ENCODE measurements around the gene RBM20. TPM values are rescaled to one million over a fixed set of nuclear protein-coding genes. Genes with fewer than 3 reads are reported as not detected.

RBM20 gene
- total and polyA plus RNA-seq, 2 of the 4 experiments (the other 2 are of a cell fraction): under 0.01 to 0.15 TPM

- Histone ChIP-seq H3K9me3 (ENCODE audit: control insufficient read depth, insufficient read depth, low read length) (no peaks in the 10 kb centered on the region), H3K4me1 (ENCODE audit: control insufficient read depth, insufficient read depth, low read length) (no peaks in the 10 kb centered on the region), H4K8ac (ENCODE audit: low read depth in 2 of 2, low read length in 2 of 2) (no peak overlapping the region), H2BK5ac (ENCODE audit: low read depth, low read length, poor library complexity, severe bottlenecking) (no peak overlapping the region), H3K79me1 (ENCODE audit: low read depth in 1 of 2, low read length in 2 of 2) (no peaks in the 10 kb centered on the region), H3K4ac (ENCODE audit: low read depth, low read length) (no peak overlapping the region), H2BK20ac (ENCODE audit: low read depth, low read length) (no peak overlapping the region), H4K91ac (ENCODE audit: insufficient read depth, low read depth, low read length) (no peak overlapping the region), H3K4me2 (ENCODE audit: low read depth, low read length) (no peak overlapping the region), H3K9me1 (ENCODE audit: insufficient read depth, low read length) (no peaks in the 10 kb centered on the region), H4K20me1 (ENCODE audit: insufficient read depth, low read length) (no peaks in the 10 kb centered on the region), H3K27ac (ENCODE audit: insufficient read depth, low read length) (no peak overlapping the region), H3K4me3 (ENCODE audit: insufficient read depth, low read depth, low read length) (no peak overlapping the region), H4K5ac (ENCODE audit: low read depth, low read length) (no peak overlapping the region), H2AK5ac (ENCODE audit: low read depth, low read length) (no peak overlapping the region), H2BK15ac (ENCODE audit: low read depth, low read length) (no peak overlapping the region), H3K27me3 (ENCODE audit: control insufficient read depth, insufficient read depth, low read length) (peaks cover 14% of the 10 kb centered on the region), H3K56ac (ENCODE audit: extremely low read depth, insufficient read depth, low read length) (no peak overlapping the region), H2BK120ac (ENCODE audit: low read depth, low read length) (no peak overlapping the region), H3K23ac (ENCODE audit: low read depth, low read length) (no peak overlapping the region), H2AK9ac (replicated peaks; ENCODE audit: low read depth, low read length, poor library complexity) (no peak overlapping the region), H3K9ac (ENCODE audit: low read depth, low read length) (no peak overlapping the region), H3K14ac (replicated peaks; ENCODE audit: low read depth, low read length) (no peak overlapping the region), H3K18ac (ENCODE audit: low read depth, low read length) (no peak overlapping the region), H3K36me3 (ENCODE audit: control insufficient read depth, insufficient read depth, low read length) (no peaks in the 10 kb centered on the region), H2AFZ (replicated peaks; ENCODE audit: low read length, poor library complexity) (no peak overlapping the region)
- TF ChIP-seq POLR2A (IDR thresholded peaks at IDR 0.05; ENCODE audit: low read depth, low read length) (no peak), SMC3 (IDR thresholded peaks at IDR 0.05; ENCODE audit: low read depth, low read length) (no peak), FOS (IDR thresholded peaks at IDR 0.05; ENCODE audit: low read depth, low read length) (no peak), CHD1 (IDR thresholded peaks at IDR 0.05; ENCODE audit: low read depth, low read length) (no peak), NFE2L2 (IDR thresholded peaks at IDR 0.05; ENCODE audit: low read depth, low read length) (no peak), MXI1 (IDR thresholded peaks at IDR 0.05; ENCODE audit: borderline replicate concordance, low read depth, low read length) (no peak), CEBPB (IDR thresholded peaks at IDR 0.05; ENCODE audit: low read depth, low read length) (no peak), MAZ (IDR thresholded peaks at IDR 0.05; ENCODE audit: borderline replicate concordance, low read depth, low read length) (no peak), BHLHE40 (IDR thresholded peaks at IDR 0.05; ENCODE audit: low read depth, low read length) (no peak), RAD21 (IDR thresholded peaks at IDR 0.05; ENCODE audit: low read length) (no peak), RCOR1 (IDR thresholded peaks at IDR 0.05; ENCODE audit: insufficient replicate concordance, low read length) (no peak), ELK1 (IDR thresholded peaks at IDR 0.05; ENCODE audit: borderline replicate concordance, low read depth, low read length) (no peak), MAFK (IDR thresholded peaks at IDR 0.05; ENCODE audit: low read depth, low read length) (no peak), RFX5 (IDR thresholded peaks at IDR 0.05; ENCODE audit: low read depth, low read length) (no peak)
- TF ChIP-seq, protein P1, sequence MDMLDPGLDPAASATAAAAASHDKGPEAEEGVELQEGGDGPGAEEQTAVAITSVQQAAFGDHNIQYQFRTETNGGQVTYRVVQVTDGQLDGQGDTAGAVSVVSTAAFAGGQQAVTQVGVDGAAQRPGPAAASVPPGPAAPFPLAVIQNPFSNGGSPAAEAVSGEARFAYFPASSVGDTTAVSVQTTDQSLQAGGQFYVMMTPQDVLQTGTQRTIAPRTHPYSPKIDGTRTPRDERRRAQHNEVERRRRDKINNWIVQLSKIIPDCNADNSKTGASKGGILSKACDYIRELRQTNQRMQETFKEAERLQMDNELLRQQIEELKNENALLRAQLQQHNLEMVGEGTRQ (IDR thresholded peaks at IDR 0.05; ENCODE audit: low read depth, low read length): no peak
- TF ChIP-seq, protein P2, sequence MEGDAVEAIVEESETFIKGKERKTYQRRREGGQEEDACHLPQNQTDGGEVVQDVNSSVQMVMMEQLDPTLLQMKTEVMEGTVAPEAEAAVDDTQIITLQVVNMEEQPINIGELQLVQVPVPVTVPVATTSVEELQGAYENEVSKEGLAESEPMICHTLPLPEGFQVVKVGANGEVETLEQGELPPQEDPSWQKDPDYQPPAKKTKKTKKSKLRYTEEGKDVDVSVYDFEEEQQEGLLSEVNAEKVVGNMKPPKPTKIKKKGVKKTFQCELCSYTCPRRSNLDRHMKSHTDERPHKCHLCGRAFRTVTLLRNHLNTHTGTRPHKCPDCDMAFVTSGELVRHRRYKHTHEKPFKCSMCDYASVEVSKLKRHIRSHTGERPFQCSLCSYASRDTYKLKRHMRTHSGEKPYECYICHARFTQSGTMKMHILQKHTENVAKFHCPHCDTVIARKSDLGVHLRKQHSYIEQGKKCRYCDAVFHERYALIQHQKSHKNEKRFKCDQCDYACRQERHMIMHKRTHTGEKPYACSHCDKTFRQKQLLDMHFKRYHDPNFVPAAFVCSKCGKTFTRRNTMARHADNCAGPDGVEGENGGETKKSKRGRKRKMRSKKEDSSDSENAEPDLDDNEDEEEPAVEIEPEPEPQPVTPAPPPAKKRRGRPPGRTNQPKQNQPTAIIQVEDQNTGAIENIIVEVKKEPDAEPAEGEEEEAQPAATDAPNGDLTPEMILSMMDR (conservative IDR thresholded peaks at IDR 0.05; ENCODE audit: low read depth, low read length): no peak
- intact Hi-C loops (cut with micrococcal nuclease): no loop called here
- dilution Hi-C loops (cut with HindIII; ENCODE audit: low sequenced_read_pairs, unreplicated experiment): no loop called here
- DNase-seq (no peak), ATAC-seq (ENCODE audit: low read depth) (no peak)
- CTCF ChIA-PET: interaction anchor here (0.6 to 1.3 kb wide), 2 partner anchors 10 to 54 kb away, joined by 3 read pairs; no protein-coding TSS in a partner anchor
- 82% methylated on average over 2 of the region's 7 CpGs; no CpG with 5 or more reads in 1 of the 2 experiments for WGBS, 2 experiments (ENCODE audit: extremely low coverage in 2 of 2, insufficient read length in 1 of 2)
- POLR2A ChIA-PET (ENCODE audit: unreplicated experiment): no interaction called here
- no TSS peak for BruUV-seq (replicated peaks)
- in situ Hi-C loops (cut with MboI; ENCODE audit: low sequenced_read_pairs): no loop called here
Measured at GRCh38 chr10:110773693-110774068, 129.5 kb downstream of the RBM20 start.
